Prostate gland (tissue), 2 donors: Measurements from ENCODE around the gene GGTLC2.
"Not testable (repeated sequence)": the region's sequence is repeated elsewhere in the genome, so short reads cannot be mapped to it uniquely, and the experiment has no call there.

Source experiments
- CTCF ChIP-seq, 4 experiments: fragments of 200-600 bp in 2 of 4; fragments of 450-650 bp in 2 of 4; sonication (generic) in 2 of 4; IDR thresholded peaks; 1 replicate in 3 of 4; 2 replicates in 1 of 4; pipeline ENCODE4 v1.5.1; 2016 to 2019; ENCODE audit warnings: antibody characterized with exemption in 4 of 4, mild to moderate bottlenecking in 2 of 4, moderate library complexity in 2 of 4
- POLR2A ChIP-seq: fragments of 450-650 bp; IDR thresholded peaks from one replicate; pipeline ENCODE4 v1.6.1; 2016; ENCODE audit warnings: antibody characterized with exemption, mild to moderate bottlenecking
- POLR2AphosphoS5 ChIP-seq: sonication (generic); formaldehyde crosslinking; IDR thresholded peaks from one replicate; pipeline ENCODE4 v1.6.1; 2017; ENCODE audit warnings: antibody characterized with exemption

DNA sequence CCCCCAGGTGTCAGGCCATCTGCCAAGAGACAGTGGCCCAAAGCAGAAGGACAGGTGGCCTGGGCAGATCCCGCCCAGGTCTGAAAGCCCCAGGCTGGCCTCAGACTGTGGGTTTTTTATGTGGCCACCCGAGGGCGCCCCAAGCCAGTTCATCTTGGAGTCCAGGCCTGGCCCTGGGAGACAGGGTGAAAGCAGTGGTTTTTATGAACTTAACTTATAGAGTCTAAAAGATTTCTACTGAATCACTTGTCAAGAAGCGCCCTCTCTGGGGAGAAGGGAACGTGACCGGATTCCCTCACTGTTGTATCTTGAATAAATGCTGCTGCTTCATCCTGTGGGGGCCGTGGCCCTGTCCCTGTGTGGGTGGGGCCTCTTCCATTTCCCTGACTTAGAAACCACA, 8.2 kb upstream of the GGTLC2 start:
- not testable (repeated sequence) for TF ChIP-seq CTCF (IDR thresholded peaks at IDR 0.05); POLR2AphosphoS5; POLR2A
